NCI-H2081 treated with DMSO at 0.1 percent for 48 hours (cell line): ENCODE measurements around the gene LRRFIP2.
"Not testable (repeated sequence)": the region's sequence is repeated elsewhere in the genome, so short reads cannot be mapped to it uniquely, and the experiment has no call there.

Experiments
- DNase-seq: peaks from one replicate; lab custom pipeline; 2025; lab: John Stamatoyannopoulos, UW

The LRRFIP2 gene

DNA sequence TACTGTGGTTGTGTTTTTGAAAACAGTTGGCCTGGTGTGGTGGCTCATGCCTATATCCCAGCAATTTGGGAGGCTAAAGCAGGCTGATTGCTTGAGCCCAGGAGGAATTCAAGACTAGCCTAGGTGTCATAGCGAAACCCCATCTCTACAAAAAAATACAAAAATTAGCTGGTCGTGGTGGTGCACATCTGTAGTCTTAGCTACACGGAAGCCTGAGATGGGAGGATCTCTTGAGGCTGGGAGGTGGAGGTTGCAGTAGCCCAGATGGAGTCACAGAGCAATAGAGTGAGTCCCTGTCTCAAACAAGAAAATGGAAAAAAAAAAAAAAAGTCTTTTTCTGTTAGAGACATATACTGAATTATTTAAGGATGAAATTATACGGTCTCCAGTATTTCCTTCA lies 14.7 kb upstream of the LRRFIP2 start:
- no peak for DNase-seq

DNA sequence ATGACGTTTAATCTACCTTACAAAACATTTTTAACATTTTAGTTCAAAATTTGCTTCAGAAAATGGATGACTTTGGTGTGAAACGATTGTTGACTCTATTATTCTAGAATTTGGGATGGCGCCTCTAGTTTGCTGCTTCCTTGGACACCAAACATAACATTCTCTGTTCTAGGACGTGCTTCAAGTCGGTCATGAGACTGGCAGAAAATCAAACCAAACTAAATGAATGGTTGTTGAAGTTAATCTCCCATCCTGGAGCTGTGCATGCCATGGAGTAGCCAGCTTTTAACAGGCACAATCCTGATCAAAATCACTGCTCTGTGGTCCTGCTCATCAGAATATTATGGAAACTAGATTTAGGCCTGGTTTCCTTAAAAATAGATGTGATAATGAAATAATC lies 9.6 kb upstream of the LRRFIP2 start:
- DNase-seq: no peak

DNA sequence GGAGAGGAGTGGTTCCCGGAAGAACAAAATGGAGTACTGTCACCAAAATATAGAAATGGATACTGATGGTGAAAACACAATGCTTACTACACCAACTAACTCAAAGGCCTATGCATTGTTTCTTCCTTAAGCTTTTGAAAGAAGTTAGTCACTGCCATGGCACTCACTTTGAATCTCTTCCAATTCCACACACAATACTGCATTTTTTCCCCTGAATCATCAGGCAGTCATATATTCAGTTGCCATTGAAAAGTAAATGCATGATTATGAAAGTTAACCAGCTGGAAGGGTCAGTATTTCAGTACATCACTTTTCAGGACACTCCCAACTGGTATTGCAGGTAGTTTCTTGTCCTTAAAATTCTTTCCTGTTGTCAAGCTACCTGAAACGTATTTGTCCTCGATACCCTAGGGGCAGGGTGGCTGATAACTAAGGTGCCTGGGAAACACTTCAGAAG lies 9.0 kb upstream of the LRRFIP2 start:
- no peak for DNase-seq

DNA sequence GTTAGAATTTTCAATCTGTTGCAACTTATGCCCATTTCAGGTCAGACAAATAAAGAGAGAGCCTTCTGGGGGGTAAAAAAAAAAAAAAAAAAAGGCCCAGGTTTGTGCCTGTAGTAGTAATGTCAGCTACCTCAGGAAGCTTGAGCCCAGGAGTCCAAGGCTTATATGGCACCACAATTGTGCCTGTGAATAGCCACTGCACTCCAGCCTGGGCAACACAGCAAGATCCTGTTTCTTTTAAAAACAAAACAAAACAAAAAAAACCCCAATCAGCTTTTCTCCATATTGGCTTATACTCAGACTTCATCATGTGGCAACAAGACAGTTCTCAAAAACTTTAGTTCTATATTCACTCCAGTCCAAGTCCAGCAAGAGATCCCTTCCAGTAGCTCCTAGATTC lies 8.4 kb upstream of the LRRFIP2 start:
- no peak for DNase-seq

DNA sequence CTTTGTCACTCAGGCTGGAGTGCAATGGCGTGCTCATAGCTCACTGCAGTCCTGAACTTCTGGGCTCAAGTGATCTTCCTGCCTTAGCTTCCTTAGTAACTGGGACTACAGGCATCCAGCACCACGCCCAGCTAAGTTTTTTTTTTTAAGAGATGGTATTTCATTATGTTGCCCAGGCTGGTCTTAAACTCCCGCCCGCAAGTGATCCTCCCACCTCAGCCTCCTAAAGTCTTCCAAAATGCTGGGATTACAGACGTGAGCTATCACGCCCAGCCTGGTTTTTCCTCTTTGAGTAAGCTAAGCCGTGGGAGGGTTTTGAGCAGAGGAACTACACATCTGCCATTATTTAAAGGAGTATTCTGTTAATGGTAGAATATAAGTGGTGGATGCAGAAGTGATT lies 7.4 kb upstream of the LRRFIP2 start:
- DNase-seq: no peak

DNA sequence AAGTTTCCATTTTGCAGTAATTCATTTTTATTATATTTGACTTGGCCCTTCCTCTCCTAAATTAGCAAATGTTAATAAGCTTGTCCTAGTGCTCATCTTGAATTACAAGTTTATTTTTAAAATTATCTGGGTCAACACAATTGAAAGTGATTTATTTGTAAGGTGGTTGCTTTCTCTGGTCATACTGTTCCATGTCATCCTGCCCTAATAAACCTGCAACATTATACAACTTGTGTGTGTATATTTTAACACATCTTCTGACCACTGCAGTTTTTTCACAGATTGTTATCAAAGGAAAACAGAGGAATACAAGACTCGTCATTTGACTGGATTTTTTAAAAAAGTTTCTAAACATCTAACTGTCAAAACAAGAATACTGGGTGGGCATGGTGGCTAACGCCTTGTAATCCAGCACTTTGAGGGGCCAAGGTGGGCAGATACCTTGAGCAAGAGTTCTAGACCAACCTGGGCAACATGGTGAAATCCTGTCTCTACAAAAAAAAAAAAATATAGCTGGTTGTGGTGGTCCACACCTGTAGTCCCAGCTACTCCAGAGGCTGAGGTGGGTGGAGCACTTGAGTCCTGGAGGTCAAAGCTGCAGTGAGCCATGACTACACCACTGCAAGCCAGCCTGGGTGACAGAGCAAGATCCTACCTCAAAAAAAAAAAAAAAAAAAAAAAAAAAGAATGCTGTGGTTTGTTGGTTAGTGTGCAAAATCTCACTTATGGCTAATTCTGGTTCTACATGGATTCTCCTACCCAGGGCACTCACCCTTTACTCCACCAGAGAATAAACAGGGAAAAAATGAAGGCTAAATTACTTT lies 5.0 kb upstream of the LRRFIP2 start:
- no peak for DNase-seq

DNA sequence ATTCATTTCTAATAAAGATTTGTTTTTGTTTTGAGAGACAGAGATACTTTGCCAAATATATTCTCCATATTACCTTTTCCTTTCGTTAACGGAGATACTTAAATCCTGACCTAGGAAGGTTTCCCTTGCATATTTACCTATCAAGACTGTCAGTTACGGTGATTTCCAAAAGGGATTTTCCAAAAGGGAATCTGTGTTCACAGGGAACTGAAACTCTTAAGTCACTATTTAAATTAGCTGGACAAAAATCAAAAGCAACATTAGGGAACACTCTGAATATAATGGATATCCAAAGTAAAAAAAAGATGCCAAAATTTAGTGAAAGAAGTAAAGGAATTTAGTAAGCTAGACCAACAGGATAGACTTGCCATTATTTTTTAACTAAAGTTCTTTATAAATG lies 576 bp downstream of the LRRFIP2 start:
- DNase-seq: no peak

DNA sequence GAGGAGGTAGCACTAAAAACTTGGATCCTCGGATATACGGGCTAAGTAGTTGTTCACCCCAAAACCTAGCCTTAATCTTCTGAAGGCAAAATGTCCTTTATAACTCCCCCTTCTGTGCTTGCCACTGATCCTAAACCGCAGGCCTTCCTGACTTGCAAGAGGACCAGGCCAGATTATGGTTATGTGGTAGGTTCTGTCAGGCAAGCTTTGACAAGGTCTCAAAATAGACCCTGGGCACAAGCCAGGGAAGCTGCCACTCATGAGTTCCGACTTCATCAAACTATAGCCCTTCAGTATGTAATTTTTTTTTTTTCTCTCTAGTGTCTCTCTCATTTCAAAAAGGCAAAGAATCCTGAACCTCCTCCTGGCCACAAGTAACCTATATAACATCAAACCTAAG lies 3.2 kb downstream of the LRRFIP2 start:
- DNase-seq: no peak

DNA sequence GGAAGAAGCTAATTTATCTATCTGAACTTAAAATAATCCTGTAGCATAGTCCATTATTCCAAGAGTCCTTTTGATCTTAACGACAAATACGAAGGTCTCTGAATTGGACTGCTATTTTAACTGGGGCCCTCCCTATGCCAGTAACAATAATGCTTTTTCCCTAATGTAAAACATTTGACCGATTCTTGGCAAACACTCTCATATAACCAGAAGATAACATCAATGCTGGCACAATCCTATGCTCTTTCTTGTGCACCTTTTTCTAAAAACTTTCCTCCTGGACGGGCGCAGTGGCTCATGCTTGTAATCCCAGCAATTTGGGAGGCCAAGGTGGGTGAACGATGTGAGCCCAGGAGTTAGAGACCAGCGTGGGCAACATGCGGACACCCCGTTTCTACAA lies 3.9 kb downstream of the LRRFIP2 start:
- DNase-seq: no peak

DNA sequence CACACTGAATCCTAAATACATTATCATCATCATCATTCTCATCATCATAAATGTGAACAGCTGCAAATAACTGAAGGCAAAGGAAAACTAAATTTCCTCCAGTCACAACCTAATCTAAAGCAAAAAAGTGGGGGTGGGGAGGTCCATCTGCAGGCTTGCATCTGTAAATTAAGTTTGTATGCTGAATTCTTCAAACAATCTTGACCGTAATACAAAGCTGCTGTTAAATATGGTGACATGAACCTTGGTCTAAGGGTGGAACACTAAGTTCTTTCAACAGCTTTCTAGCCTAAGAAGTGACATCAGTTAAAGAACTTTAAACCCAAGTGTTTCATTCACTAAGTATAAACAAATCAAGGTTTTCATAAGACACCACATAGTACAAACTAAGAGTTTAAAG lies 4.3 kb downstream of the LRRFIP2 start:
- no peak for DNase-seq

DNA sequence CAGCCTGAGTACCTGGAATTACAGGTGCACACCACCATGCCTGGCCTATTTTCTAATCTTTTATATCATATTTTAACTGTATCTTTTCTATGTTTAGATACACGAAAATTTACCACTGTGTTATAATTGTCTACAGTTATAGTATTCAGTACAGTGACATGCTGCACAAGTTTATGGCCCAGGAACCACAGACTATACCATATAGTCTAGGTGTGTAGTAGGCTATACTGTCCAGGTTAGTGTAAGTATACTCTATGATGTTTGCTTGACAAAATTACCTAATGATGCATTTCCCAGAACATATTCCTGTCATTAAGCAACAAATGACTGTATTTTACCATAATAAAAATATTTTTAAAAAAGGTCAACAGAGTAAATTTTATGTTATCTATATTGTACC lies 5.5 kb downstream of the LRRFIP2 start:
- DNase-seq: no peak

DNA sequence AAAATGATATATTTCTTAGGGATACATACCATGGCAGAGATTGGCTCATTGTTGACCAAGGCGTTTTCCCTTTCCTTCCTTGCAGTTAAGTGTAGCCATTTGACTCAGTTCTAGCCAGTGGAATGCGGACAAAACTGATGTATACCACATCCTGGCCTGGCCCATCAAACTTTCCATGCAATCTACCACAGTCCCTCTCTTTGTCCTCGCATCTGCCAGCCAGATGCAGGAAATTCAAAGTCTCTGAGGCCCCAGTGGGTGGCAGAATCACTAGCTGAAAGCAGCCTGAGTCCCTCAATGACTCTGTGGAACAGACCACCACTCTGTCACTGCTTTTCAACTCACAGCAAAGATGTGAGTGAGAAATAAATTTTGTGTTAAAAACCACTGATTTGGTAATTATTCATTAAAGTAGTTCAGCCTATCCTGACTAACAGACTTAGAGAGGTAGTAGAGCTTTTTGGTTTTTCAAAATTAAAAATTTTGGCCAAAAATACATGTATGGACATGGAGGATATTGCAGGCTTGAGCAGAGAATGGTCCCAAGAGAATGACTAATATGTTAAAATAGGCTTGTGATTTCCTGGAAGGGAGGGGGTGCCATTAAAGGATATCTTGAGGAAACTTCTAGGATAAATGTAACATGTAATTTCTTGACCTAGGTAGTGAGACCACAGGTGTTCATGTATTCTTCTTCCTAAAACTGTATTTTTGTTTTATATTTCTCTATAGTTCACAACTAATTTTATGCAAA lies 10.9 kb downstream of the LRRFIP2 start:
- no peak for DNase-seq

DNA sequence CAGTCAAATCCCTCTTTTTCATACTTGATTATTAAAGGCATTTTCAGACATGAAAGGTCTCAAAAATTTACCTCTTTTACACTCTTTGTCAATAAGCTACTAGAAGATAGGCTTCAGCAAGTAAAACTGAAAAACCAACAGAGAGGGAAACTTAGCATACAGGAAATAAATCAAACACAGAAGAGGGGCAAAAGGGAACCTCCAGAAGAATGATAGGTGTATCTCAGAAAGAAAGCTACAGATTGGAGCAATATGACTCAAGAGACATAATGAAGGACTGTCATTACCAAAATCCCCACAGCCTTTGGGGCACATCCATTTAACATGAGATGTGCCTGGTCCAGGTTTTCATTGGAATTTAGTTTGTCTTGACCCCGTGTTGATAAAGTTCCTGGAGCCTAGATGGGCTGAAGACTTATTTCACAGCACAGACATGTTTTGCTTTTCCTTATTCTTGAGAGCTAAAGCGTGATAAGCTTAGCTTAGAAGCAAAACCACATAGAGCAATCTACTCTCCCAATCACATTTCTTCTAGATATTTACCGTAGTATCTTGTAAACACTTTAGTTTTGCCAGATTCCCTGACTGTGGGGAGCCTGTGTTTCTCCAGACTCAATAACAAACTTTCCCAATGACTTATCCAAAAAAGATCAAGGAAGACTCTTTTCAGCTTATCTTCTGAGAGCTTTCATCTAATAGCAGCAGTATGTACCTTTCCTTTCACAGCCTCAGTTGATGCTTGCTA lies 11.7 kb downstream of the LRRFIP2 start:
- no peak for DNase-seq

DNA sequence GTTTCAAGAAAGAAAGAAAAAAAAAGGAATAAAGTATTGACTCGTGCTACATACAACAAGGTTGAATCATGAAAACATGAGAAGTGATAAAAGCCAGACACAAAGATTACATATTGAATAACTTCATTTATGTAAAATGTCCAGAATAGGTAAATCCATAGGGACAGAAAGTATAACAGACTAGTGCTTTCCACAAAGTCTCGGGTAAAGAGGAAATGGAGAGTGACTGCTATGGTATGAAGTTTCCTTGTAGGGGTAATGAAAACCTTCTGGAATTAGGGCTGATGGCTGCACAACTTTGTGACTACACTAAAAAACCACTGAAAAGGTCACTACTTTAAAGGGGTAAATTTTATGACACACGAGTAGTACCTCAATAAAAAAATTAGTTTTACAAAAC lies 13.0 kb downstream of the LRRFIP2 start:
- no peak for DNase-seq

DNA sequence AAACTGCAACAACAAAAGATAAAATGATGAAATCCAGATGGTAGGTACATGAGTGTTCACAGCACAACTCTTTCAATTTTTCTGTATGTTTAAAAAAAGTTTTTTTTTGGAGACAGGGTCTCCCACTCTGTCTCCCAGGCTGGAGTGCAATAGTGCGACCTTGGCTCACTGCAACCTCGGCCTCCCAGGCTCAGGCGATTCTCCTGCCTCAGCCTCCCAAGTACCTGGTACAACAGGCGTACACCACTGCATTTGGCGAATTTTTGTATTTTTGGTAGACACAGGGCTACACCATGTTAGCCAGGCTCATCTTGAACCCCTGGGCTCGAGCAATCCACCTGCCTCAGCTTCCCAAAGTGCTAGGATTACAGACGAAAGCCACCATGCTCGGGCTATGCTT lies 18.6 kb downstream of the LRRFIP2 start:
- DNase-seq: no peak

DNA sequence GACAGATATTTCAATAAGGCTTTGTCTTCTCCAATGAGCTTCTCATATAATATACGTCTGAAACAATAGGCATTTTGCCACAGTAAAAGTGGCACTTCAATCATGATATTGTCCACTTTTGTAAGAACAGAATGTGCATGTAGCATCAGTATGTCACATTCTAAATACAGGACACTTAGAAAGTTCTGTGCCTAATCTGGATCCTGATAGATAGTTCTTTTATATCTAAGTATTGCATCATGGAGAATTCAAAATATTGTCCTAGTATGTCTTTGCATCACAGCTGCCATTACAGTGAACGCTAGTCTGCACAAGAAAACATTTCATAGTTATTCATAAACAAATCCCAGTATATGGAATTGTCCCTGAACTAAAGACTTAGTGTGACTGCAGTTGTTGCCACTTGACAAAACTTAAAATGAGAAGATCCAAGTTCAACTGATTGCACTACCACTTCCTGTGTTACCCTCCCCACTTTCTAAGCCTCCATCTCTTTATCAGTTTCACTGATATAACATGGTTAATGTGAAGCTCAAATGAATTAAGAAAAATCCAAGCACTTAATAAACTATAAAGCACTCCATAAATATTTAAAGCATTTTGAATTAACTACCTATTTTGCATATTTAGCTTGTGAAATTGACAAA lies 19.6 kb downstream of the LRRFIP2 start:
- DNase-seq: no peak

DNA sequence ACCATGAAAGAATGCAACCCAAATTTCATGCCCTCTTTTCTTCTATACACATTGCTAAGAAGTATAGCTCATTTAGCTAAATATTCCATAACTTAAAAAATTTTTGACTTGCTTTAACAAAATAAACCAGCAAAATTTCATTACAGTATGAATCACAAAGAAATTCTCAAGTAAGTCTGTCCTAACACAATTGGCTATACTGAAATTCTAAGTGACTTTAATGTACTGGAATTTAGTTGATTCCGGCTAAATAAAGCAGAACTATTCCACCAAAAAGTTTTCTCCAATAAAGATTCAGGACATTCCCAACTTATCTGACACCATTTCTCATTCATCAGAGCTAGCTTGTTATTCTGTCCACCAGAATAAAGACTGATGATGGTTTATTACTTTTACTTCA lies 23.8 kb downstream of the LRRFIP2 start:
- no peak for DNase-seq

DNA sequence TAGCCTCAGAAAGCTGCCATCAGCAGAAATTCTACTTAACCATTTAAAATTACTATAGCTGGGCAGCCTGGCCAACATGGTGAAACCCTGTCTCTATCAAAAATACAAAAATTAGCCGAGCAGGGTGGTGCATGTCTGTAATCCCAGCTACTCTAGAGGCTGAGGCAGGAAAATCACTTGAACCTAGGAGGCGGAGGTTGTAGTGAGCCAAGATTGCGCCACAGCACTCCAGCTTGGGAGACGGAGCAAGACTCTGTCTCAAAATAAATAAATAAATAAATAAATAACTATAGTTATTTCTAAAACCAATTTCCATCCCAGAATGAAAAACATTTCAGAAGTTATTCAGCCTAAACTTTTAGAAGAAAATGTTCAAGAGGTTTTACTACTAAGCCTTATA lies 25.1 kb downstream of the LRRFIP2 start:
- no peak for DNase-seq

DNA sequence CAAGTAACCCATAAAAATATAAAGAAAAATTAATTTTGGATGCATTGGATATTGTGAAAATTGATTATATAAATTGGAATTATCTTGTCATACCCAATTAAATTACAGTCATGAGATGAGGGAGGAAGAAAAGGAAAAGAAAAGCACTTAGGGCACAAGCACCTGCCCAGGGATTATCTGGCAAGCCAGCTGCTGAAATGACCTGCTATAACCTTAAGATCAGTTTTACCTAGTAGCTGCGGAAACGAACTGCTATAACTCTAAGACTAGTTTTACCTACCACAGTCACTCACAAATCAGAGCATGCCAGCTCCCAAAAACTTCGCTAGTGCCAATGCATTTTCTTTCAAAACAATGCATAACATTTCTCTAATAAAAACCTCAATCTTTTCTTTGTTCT lies 26.2 kb downstream of the LRRFIP2 start:
- no peak for DNase-seq

DNA sequence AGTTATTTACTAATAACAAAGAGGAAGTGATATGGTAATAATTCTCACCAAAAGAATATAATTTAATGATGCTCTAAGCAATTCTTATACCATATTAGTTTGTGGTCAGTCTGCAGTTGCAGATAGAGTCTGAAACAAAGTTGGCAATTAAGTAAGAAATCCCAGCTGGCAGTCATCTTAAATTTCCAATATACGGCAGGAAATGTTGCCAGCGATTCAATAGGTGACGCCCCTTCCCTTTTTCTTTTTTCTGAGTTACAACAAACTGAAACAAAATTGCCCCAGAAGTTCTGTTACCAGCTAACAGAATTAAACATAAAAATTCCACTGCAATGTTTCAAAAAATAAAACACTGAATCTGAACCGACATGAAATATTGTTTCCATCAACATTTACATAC lies 26.7 kb downstream of the LRRFIP2 start:
- no peak for DNase-seq

DNA sequence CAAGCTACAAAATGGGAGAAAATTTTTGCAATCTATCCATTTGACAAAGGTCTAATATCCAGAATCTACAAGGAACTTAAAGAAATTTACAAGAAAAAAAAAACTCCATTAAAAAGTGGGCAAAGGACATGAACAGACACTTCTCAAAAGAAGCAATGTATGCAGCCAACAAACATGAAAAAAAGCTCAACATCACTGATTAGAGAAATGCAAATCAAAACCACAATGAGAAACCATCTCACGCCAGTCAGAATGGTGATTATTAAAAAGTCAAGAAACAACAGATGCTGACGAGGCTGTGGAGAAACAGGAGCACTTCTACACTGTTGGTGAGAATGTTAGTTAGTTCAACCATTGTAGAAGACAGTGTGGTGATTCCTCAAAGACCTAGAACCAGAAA lies 27.5 kb downstream of the LRRFIP2 start:
- not testable (repeated sequence) for DNase-seq

DNA sequence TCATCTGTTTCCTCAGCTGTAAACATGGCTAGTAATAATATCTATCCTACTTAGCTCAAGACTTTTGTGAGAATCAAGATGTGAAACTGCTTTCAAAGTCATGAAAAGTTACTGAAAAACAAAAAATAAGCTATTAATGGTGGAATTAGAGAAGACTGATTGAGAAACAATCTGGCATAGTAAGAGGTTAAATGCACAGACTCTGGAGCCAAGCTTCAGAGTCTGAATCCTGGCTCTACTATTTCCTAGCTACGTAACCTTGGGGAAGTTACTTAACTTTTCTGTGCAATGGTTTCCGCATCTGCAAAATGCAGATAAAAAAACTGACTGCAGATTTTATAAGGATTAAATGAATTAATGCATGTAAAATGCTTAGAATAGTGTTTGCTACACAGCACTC lies 28.8 kb downstream of the LRRFIP2 start:
- DNase-seq: no peak
